T-helper 17 cell (primary cell): ENCODE results near the gene GNG12. TPM values are rescaled to one million over a fixed set of nuclear protein-coding genes. Genes with fewer than 3 reads are reported as not detected.

ENCODE experiments used
- ATAC-seq: fragments of 150-1000 bp; cut with Tn5 transposase; 2 replicates; pipeline ENCODE4 v1.10.0; 2021; ENCODE audit warnings: mild to moderate bottlenecking, moderate library complexity
- DNase-seq, 3 donors: peaks; one replicate each; pipeline versions ENCODE4 v3.0.0 to v3.0.0-alpha.2; 2020 to 2021
- H3K9me3 ChIP-seq: one replicate; pipeline ENCODE4 v1.7.0; 2013; ENCODE audit warnings: low read length, mild to moderate bottlenecking; ENCODE audit not compliant: control insufficient read depth, poor library complexity, severe bottlenecking
- H3K27ac Mint-ChIP-seq: one replicate; pipeline ENCODE4 v1.8.0; 2022; ENCODE audit warnings: mild to moderate bottlenecking, moderate library complexity, mixed read lengths
- H3K27me3 Mint-ChIP-seq: one replicate; pipeline ENCODE4 v1.8.0; 2022; ENCODE audit warnings: mixed read lengths
- H3K36me3 Mint-ChIP-seq: one replicate; pipeline ENCODE4 v1.8.0; 2022; ENCODE audit warnings: low read depth, mixed read lengths
- H3K4me1 Mint-ChIP-seq: one replicate; pipeline ENCODE4 v1.8.0; 2022; ENCODE audit warnings: mild to moderate bottlenecking, mixed read lengths
- H3K4me3 Mint-ChIP-seq: one replicate; pipeline ENCODE4 v1.8.0; 2022; ENCODE audit warnings: mild to moderate bottlenecking, moderate library complexity, mixed read lengths
- total RNA-seq, 4 donors: library from RNA in 2 of 4; stranded (reverse) in 2 of 4; gene quantifications; one replicate each; pipeline ENCODE4 v1.2.3 and lab custom pipeline; 2022 to 2026

The GNG12 gene
- total RNA-seq, 2 donors from 2014 or later: not detected

- Mint-ChIP-seq H3K4me3 (no peak overlapping the region), H3K36me3 (peaks cover 3% of the 10 kb centered on the region), H3K27ac (no peak overlapping the region), H3K27me3 (peaks cover 14% of the 10 kb centered on the region), H3K4me1 (no peaks in the 10 kb centered on the region)
- DNase-seq (no peak), ATAC-seq (no peak)
- no peaks in the 10 kb centered on the region for H3K9me3 ChIP-seq
These were observed 132.4 kb downstream of the GNG12 start for GRCh38 chr1:67700692-67701410.

- H3K36me3 Mint-ChIP-seq: peaks cover 3% of the 10 kb centered on the region
These were observed 133.0 kb downstream of the GNG12 start for GRCh38 chr1:67700220-67700619.

GRCh38 chr1:67696708-67697107, 136.6 kb downstream of the GNG12 start:
- H3K27ac Mint-ChIP-seq: no peak overlapping the region
- H3K27me3 Mint-ChIP-seq: peaks cover 10% of the 10 kb centered on the region
- H3K4me1 Mint-ChIP-seq: no peaks in the 10 kb centered on the region
- H3K4me3 Mint-ChIP-seq: no peak overlapping the region
- no peak for DNase-seq
- H3K36me3 Mint-ChIP-seq: peaks cover 3% of the 10 kb centered on the region
- ATAC-seq: no peak
- no peaks in the 10 kb centered on the region for H3K9me3 ChIP-seq

More at GRCh38 chr1:67700220-67700619, 133.0 kb downstream of the GNG12 start:
- Mint-ChIP-seq H3K27ac (no peak overlapping the region), H3K4me1 (no peaks in the 10 kb centered on the region), H3K4me3 (no peak overlapping the region), H3K27me3 (peaks cover 10% of the 10 kb centered on the region)
- no peak for ATAC-seq
- no peaks in the 10 kb centered on the region for H3K9me3 ChIP-seq
- no peak for DNase-seq

- Mint-ChIP-seq H3K4me3 (no peak overlapping the region), H3K27me3 (peaks cover 7% of the 10 kb centered on the region), H3K36me3 (peaks cover under 1% of the 10 kb centered on the region), H3K4me1 (no peaks in the 10 kb centered on the region), H3K27ac (no peak overlapping the region)
- no peaks in the 10 kb centered on the region for H3K9me3 ChIP-seq
- DNase-seq (no peak), ATAC-seq (no peak)
These were observed 137.3 kb downstream of the GNG12 start for GRCh38 chr1:67695963-67696362.

- DNase-seq (no peak), ATAC-seq (no peak)
- H3K27ac Mint-ChIP-seq: no peak overlapping the region
- peaks cover 11% of the 10 kb centered on the region for H3K4me1 Mint-ChIP-seq
- H3K4me3 Mint-ChIP-seq: no peak overlapping the region
- peaks cover 7% of the 10 kb centered on the region for H3K36me3 Mint-ChIP-seq
- no peaks in the 10 kb centered on the region for H3K27me3 Mint-ChIP-seq
- H3K9me3 ChIP-seq: no peaks in the 10 kb centered on the region
These were observed 141.6 kb downstream of the GNG12 start for GRCh38 chr1:67691712-67692111.

GRCh38 chr1:67690411-67690810, 142.9 kb downstream of the GNG12 start:
- no peaks in the 10 kb centered on the region for H3K9me3 ChIP-seq
- Mint-ChIP-seq H3K27me3 (no peaks in the 10 kb centered on the region), H3K4me1 (peaks cover 15% of the 10 kb centered on the region), H3K36me3 (peaks cover 7% of the 10 kb centered on the region), H3K27ac (no peak overlapping the region), H3K4me3 (no peak overlapping the region)
- ATAC-seq: no peak
- DNase-seq: no peak

- Mint-ChIP-seq H3K27me3 (no peaks in the 10 kb centered on the region), H3K27ac (no peak overlapping the region), H3K4me3 (no peak overlapping the region), H3K36me3 (peaks cover 8% of the 10 kb centered on the region), H3K4me1 (peaks cover 17% of the 10 kb centered on the region)
- ATAC-seq (no peak), DNase-seq (no peak)
- H3K9me3 ChIP-seq: no peaks in the 10 kb centered on the region
These were observed 143.3 kb downstream of the GNG12 start for GRCh38 chr1:67690018-67690363.

GRCh38 chr1:67689267-67690017, 143.8 kb downstream of the GNG12 start:
- Mint-ChIP-seq H3K27ac (no peak overlapping the region), H3K4me3 (no peak overlapping the region), H3K4me1 (peaks cover 22% of the 10 kb centered on the region), H3K36me3 (peaks cover 9% of the 10 kb centered on the region), H3K27me3 (no peaks in the 10 kb centered on the region)
- no peaks in the 10 kb centered on the region for H3K9me3 ChIP-seq
- DNase-seq (no peak), ATAC-seq (no peak)

- peaks cover 9% of the 10 kb centered on the region for H3K36me3 Mint-ChIP-seq
These were observed 144.6 kb downstream of the GNG12 start for GRCh38 chr1:67688526-67689219.

GRCh38 chr1:67687649-67688048, 145.6 kb downstream of the GNG12 start:
- Mint-ChIP-seq H3K27ac (no peak overlapping the region), H3K4me1 (peaks cover 28% of the 10 kb centered on the region), H3K27me3 (no peaks in the 10 kb centered on the region), H3K36me3 (peaks cover 9% of the 10 kb centered on the region), H3K4me3 (peak overlapping the region; percentile 60)
- ATAC-seq (no peak), DNase-seq (no peak)
- H3K9me3 ChIP-seq: no peaks in the 10 kb centered on the region

More at GRCh38 chr1:67688526-67689219, 144.6 kb downstream of the GNG12 start:
- Mint-ChIP-seq H3K4me3 (no peak overlapping the region), H3K27ac (no peak overlapping the region), H3K27me3 (no peaks in the 10 kb centered on the region), H3K4me1 (peaks cover 26% of the 10 kb centered on the region)
- ATAC-seq: no peak
- no peaks in the 10 kb centered on the region for H3K9me3 ChIP-seq
- no peak for DNase-seq

- peaks cover 28% of the 10 kb centered on the region for H3K4me1 Mint-ChIP-seq
- H3K27ac Mint-ChIP-seq: no peak overlapping the region
- DNase-seq (no peak), ATAC-seq (no peak)
- H3K27me3 Mint-ChIP-seq: no peaks in the 10 kb centered on the region
- H3K9me3 ChIP-seq: no peaks in the 10 kb centered on the region
- H3K4me3 Mint-ChIP-seq: peak overlapping the region; percentile 99
- H3K36me3 Mint-ChIP-seq: peaks cover 9% of the 10 kb centered on the region
These were observed 146.1 kb downstream of the GNG12 start for GRCh38 chr1:67687198-67687545.

GRCh38 chr1:67686267-67687197, 146.7 kb downstream of the GNG12 start:
- DNase-seq: peak; percentile 31 to 48 (median 37)
- no peaks in the 10 kb centered on the region for H3K27me3 Mint-ChIP-seq
- H3K4me1 Mint-ChIP-seq: peaks cover 28% of the 10 kb centered on the region
- peak overlapping the region; percentile 99 for H3K4me3 Mint-ChIP-seq
- peaks cover 9% of the 10 kb centered on the region for H3K36me3 Mint-ChIP-seq
- peak; percentile 16 for ATAC-seq
- H3K27ac Mint-ChIP-seq: peak overlapping the region; percentile 34
- no peaks in the 10 kb centered on the region for H3K9me3 ChIP-seq
